CD4-positive, alpha-beta T cell (primary cell): ENCODE measurements around the gene MLXIPL. TPM values are rescaled to one million over a fixed set of nuclear protein-coding genes. Genes with fewer than 3 reads are reported as not detected.

Source experiments
- ATAC-seq: fragments of 200-7000 bp; cut with Tn5 transposase; one replicate; pipeline ENCODE4 v1.10.0; 2022; ENCODE audit warnings: mild to moderate bottlenecking; ENCODE audit not compliant: poor library complexity
- CTCF ChIA-PET: fragments of 350-600 bp; sonication (Branson Sonifier 250); formaldehyde crosslinking; loops from one replicate; lab custom pipeline; 2021; ENCODE audit warnings: antibody characterized with exemption, inconsistent platforms; lab: Charles Lee
- POLR2A ChIA-PET: fragments of 350-600 bp; sonication (Branson Sonifier 250); formaldehyde crosslinking; loops from one replicate; lab custom pipeline; 2021; ENCODE audit warnings: antibody characterized with exemption, inconsistent platforms; lab: Charles Lee
- DNase-seq, 14 experiments: peaks; one replicate each; pipeline ENCODE4 v3.0.0-alpha.2; 2013 to 2020; ENCODE audit warnings: mixed read lengths in 2 of 14
- H3K27ac ChIP-seq, 2 donors: one replicate each; pipeline versions ENCODE4 v1.5.1 to v1.7.0; 2013; ENCODE audit warnings: low read length in 2 of 2, low read depth in 1 of 2, mild to moderate bottlenecking in 1 of 2
- H3K27me3 ChIP-seq, 2 experiments: 1 replicate in 1 of 2; 2 replicates in 1 of 2; pipeline versions ENCODE4 v1.6.1 to v1.7.0; 2013; ENCODE audit warnings: low read length in 2 of 2, control low read depth in 1 of 2, mild to moderate bottlenecking in 1 of 2, moderate library complexity in 1 of 2; ENCODE audit not compliant: insufficient read depth in 2 of 2, control insufficient read depth in 1 of 2
- H3K36me3 ChIP-seq: one replicate; pipeline ENCODE4 v1.6.1; 2013; ENCODE audit warnings: low read length, control low read depth; ENCODE audit not compliant: insufficient read depth
- H3K4me1 ChIP-seq: one replicate; pipeline ENCODE4 v1.6.1; 2013; ENCODE audit warnings: low read length, control low read depth; ENCODE audit not compliant: insufficient read depth
- H3K4me3 ChIP-seq: one replicate; pipeline ENCODE4 v1.5.1; 2013; ENCODE audit warnings: mild to moderate bottlenecking, low read length, moderate library complexity
- H3K9me3 ChIP-seq, 2 experiments: 1 replicate in 1 of 2; 2 replicates in 1 of 2; pipeline versions ENCODE4 v1.6.1 to v1.7.0; 2013; ENCODE audit warnings: low read length in 2 of 2, mild to moderate bottlenecking in 2 of 2, control low read depth in 1 of 2, moderate library complexity in 1 of 2; ENCODE audit not compliant: control insufficient read depth in 1 of 2, insufficient read depth in 1 of 2
- H3K27ac Mint-ChIP-seq: one replicate; pipeline ENCODE4 v1.8.0; 2020; ENCODE audit warnings: mixed read lengths
- H3K27me3 Mint-ChIP-seq: one replicate; pipeline ENCODE4 v1.8.0; 2021; ENCODE audit warnings: mixed read lengths
- H3K36me3 Mint-ChIP-seq: one replicate; pipeline ENCODE4 v1.8.0; 2021; ENCODE audit warnings: low read depth, mixed read lengths
- H3K4me1 Mint-ChIP-seq: one replicate; pipeline ENCODE4 v1.8.0; 2021; ENCODE audit warnings: low read depth, mixed read lengths
- H3K4me3 Mint-ChIP-seq: one replicate; pipeline ENCODE4 v1.8.0; 2020; ENCODE audit warnings: mild to moderate bottlenecking, mixed read lengths
- H3K9me3 Mint-ChIP-seq: one replicate; pipeline ENCODE4 v1.8.0; 2020; ENCODE audit warnings: mixed read lengths
- intact Hi-C, 2 experiments: fragments of 100-400 bp; cut with DNase I in 1 of 2; cut with micrococcal nuclease in 1 of 2; formaldehyde crosslinking; loops; one replicate each; pipeline versions ENCODE4 v1.15.1 to v1.9.0; 2023 to 2025; cut with DNase I, micrococcal nuclease
- total RNA-seq, 174 experiments: library from RNA in 2 of 174; stranded (reverse) in 2 of 174; gene quantifications; one replicate each; pipeline ENCODE4 v1.2.3 and lab custom pipeline; 2021 to 2026
- TF ChIP-seq, protein P1 (sequence below): fragments of 200-600 bp; IDR thresholded peaks from one replicate; pipeline ENCODE4 v1.8.0; 2022; ENCODE audit warnings: antibody characterized with exemption, mild to moderate bottlenecking

The MLXIPL gene
- total RNA-seq, 2 experiments from 2014 or later = not detected

DNA sequence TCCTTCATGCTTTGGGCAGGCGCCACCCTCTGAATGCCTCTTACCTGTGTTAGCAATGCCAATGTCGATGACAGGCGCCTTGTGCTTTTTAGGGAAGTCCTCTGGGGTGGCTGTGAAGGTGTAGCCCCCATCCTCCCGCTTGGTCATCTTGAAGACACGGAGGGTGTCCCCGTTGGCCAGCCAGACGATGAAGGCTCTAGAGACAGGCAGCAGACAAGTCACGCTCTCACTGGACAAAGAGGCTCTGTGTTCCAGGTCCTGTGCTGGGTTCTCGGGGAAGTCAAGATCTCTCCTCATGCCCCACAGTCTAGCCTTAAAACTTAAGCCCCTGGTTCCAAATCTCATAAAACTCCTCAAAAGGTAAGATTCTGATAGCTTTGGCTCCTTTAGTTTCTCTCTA is 51.0 kb downstream of the MLXIPL start:
- ATAC-seq (no peak), DNase-seq (no peak)
- POLR2A ChIA-PET = no interaction called here
- Mint-ChIP-seq H3K4me3 (no peak overlapping the region), H3K4me1 (peaks cover 21% of the 10 kb centered on the region), H3K9me3 (no peaks in the 10 kb centered on the region), H3K27me3 (no peaks in the 10 kb centered on the region), H3K36me3 (peaks cover 63% of the 10 kb centered on the region), H3K27ac (no peak overlapping the region)
- Histone ChIP-seq H3K27me3 (no peaks in the 10 kb centered on the region), H3K36me3 (peaks cover 61% of the 10 kb centered on the region), H3K9me3 (no peaks in the 10 kb centered on the region), H3K27ac (no peak overlapping the region), H3K4me3 (no peak overlapping the region), H3K4me1 (peaks cover 26% of the 10 kb centered on the region)
- CTCF ChIA-PET = no interaction called here
- TF ChIP-seq, protein P1, sequence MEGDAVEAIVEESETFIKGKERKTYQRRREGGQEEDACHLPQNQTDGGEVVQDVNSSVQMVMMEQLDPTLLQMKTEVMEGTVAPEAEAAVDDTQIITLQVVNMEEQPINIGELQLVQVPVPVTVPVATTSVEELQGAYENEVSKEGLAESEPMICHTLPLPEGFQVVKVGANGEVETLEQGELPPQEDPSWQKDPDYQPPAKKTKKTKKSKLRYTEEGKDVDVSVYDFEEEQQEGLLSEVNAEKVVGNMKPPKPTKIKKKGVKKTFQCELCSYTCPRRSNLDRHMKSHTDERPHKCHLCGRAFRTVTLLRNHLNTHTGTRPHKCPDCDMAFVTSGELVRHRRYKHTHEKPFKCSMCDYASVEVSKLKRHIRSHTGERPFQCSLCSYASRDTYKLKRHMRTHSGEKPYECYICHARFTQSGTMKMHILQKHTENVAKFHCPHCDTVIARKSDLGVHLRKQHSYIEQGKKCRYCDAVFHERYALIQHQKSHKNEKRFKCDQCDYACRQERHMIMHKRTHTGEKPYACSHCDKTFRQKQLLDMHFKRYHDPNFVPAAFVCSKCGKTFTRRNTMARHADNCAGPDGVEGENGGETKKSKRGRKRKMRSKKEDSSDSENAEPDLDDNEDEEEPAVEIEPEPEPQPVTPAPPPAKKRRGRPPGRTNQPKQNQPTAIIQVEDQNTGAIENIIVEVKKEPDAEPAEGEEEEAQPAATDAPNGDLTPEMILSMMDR = no peak
- intact Hi-C loops = no loop called here

DNA sequence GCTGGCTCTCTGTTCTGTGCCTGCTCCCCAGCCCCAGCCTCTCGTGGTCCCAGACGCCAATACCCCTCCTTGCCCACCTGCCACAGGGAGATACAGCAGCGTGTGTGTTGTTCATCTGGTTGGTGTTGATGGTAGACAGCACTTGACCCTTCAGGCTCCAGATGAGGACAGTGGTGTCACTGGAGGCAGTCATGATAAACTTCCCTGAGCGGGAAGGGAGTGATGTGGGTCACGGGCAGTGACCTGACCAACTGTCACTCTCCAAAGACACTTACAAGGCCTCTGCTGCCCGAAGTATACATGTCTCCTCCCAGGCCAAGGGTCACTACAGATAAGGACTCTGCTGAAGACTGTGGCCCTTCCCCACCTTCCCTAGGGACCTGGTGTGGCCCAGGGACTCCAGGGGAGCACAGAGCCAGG is 51.5 kb downstream of the MLXIPL start:
- TF ChIP-seq, protein P1 = no peak
- DNase-seq (no peak), ATAC-seq (no peak)
- Mint-ChIP-seq H3K4me1 (peaks cover 22% of the 10 kb centered on the region), H3K27me3 (no peaks in the 10 kb centered on the region), H3K36me3 (peaks cover 68% of the 10 kb centered on the region), H3K4me3 (no peak overlapping the region), H3K27ac (no peak overlapping the region), H3K9me3 (no peaks in the 10 kb centered on the region)
- Histone ChIP-seq H3K9me3 (no peaks in the 10 kb centered on the region), H3K4me1 (peaks cover 25% of the 10 kb centered on the region), H3K27ac (no peak overlapping the region), H3K36me3 (peaks cover 61% of the 10 kb centered on the region), H3K27me3 (no peaks in the 10 kb centered on the region), H3K4me3 (no peak overlapping the region)
- ChIA-PET CTCF (no interaction called here), POLR2A (no interaction called here)
- intact Hi-C loops = no loop called here

DNA sequence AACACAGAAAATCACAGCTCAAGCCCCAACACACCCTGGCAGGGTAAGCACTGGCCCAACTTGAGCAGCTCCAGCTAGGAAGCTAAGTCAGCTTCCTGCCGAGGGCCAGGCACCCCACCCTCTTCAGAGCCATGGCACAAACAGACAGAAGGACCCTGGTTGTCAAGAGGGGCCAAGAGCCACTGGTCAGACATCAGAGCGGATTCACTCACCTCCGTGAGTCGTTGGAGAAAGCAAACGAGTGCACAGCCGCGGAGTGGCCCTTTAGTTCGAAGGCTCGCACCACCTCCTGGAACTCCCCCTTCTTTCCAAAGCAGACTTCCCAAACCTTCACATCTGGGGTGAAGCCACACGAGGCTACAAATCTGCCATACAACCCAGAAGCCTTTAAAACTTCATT is 53.3 kb downstream of the MLXIPL start:
- H3K4me1 ChIP-seq = peaks cover 16% of the 10 kb centered on the region
- no peak overlapping the region for H3K27ac Mint-ChIP-seq
- H3K27ac ChIP-seq = no peak overlapping the region
- H3K36me3 ChIP-seq = peaks cover 61% of the 10 kb centered on the region
- no peak for DNase-seq
- H3K27me3 ChIP-seq = no peaks in the 10 kb centered on the region
- TF ChIP-seq, protein P1 = no peak
- no peaks in the 10 kb centered on the region for H3K9me3 Mint-ChIP-seq
- peaks cover 65% of the 10 kb centered on the region for H3K36me3 Mint-ChIP-seq
- ATAC-seq = no peak
- ChIA-PET POLR2A (no interaction called here), CTCF (no interaction called here)
- no peaks in the 10 kb centered on the region for H3K9me3 ChIP-seq
- H3K4me3 Mint-ChIP-seq = no peak overlapping the region
- H3K4me3 ChIP-seq = no peak overlapping the region
- no peaks in the 10 kb centered on the region for H3K27me3 Mint-ChIP-seq
- H3K4me1 Mint-ChIP-seq = peaks cover 26% of the 10 kb centered on the region
- intact Hi-C loops = no loop called here
